HEK293 (cell line): ENCODE results near the gene HIVEP2.
A peak's percentile ranks its signal among the peaks of the same experiment; 100 is the strongest.

Source experiments
- ELK4 ChIP-seq: IDR thresholded peaks from 2 replicates; pipeline ENCODE4 v1.6.1; 2011; ENCODE audit warnings: mild to moderate bottlenecking, low read depth, low read length, borderline replicate concordance
- GFI1B ChIP-seq: fragments of 450-650 bp; formaldehyde crosslinking; IDR thresholded peaks from 2 replicates; pipeline ENCODE4 v1.5.1; 2016; ENCODE audit warnings: missing biosample characterization, missing genetic modification characterization
- GLI4 ChIP-seq: fragments of 450-650 bp; formaldehyde crosslinking; IDR thresholded peaks from 2 replicates; pipeline ENCODE4 v1.5.1; 2016; ENCODE audit warnings: missing biosample characterization, missing genetic modification characterization
- PBX3 ChIP-seq: sonication (generic); formaldehyde crosslinking; IDR thresholded peaks from 2 replicates; pipeline ENCODE4 v1.8.1; 2022; ENCODE audit warnings: mild to moderate bottlenecking, moderate library complexity, missing genetic modification reagents
- PRDM1 ChIP-seq: fragments of 450-650 bp; formaldehyde crosslinking; IDR thresholded peaks from 2 replicates; pipeline ENCODE4; 2016; ENCODE audit warnings: missing biosample characterization, missing genetic modification characterization
- RBAK ChIP-seq: fragments of 450-650 bp; formaldehyde crosslinking; IDR thresholded peaks from 2 replicates; pipeline ENCODE4 v1.5.1; 2016; ENCODE audit warnings: missing biosample characterization, missing genetic modification characterization
- SALL2 ChIP-seq: fragments of 450-650 bp; formaldehyde crosslinking; IDR thresholded peaks from 2 replicates; pipeline ENCODE4 v1.5.0; 2017; ENCODE audit warnings: missing biosample characterization, mild to moderate bottlenecking, missing genetic modification characterization, borderline replicate concordance
- SCRT2 ChIP-seq: fragments of 450-650 bp; formaldehyde crosslinking; IDR thresholded peaks from 2 replicates; pipeline ENCODE4 v1.5.1; 2016; ENCODE audit warnings: missing biosample characterization, missing genetic modification characterization
- ZBTB21 ChIP-seq: fragments of 450-650 bp; formaldehyde crosslinking; IDR thresholded peaks from 2 replicates; pipeline ENCODE4 v1.5.1; 2017; ENCODE audit warnings: missing biosample characterization, missing genetic modification characterization
- ZBTB7A ChIP-seq: fragments of 450-650 bp; formaldehyde crosslinking; IDR thresholded peaks from 2 replicates; pipeline ENCODE4 v1.5.1; 2016; ENCODE audit warnings: low read depth, missing biosample characterization, missing genetic modification characterization
- ZBTB8A ChIP-seq: fragments of 450-650 bp; formaldehyde crosslinking; IDR thresholded peaks from 2 replicates; pipeline ENCODE4 v1.5.1; 2016; ENCODE audit warnings: missing biosample characterization, missing genetic modification characterization
- ZEB2 ChIP-seq: fragments of 450-650 bp; formaldehyde crosslinking; IDR thresholded peaks from 2 replicates; pipeline ENCODE4 v1.5.1; 2016; ENCODE audit warnings: missing biosample characterization, missing genetic modification characterization
- ZNF140 ChIP-seq: fragments of 450-650 bp; formaldehyde crosslinking; IDR thresholded peaks from 2 replicates; pipeline ENCODE4 v1.5.1; 2016; ENCODE audit warnings: missing biosample characterization, missing genetic modification characterization
- ZNF148 ChIP-seq: fragments of 450-650 bp; formaldehyde crosslinking; IDR thresholded peaks from 2 replicates; pipeline ENCODE4 v1.5.0; 2017; ENCODE audit warnings: missing biosample characterization, missing genetic modification characterization, borderline replicate concordance
- ZNF169 ChIP-seq: fragments of 450-650 bp; formaldehyde crosslinking; IDR thresholded peaks from 2 replicates; pipeline ENCODE4 v1.5.1; 2016; ENCODE audit warnings: missing biosample characterization, missing genetic modification characterization
- ZNF223 ChIP-seq: fragments of 450-650 bp; formaldehyde crosslinking; IDR thresholded peaks from 2 replicates; pipeline ENCODE4 v1.5.1; 2016; ENCODE audit warnings: missing biosample characterization, missing genetic modification characterization
- ZNF26 ChIP-seq: fragments of 450-650 bp; formaldehyde crosslinking; IDR thresholded peaks from 2 replicates; pipeline ENCODE4 v1.5.1; 2016; ENCODE audit warnings: missing biosample characterization, missing genetic modification characterization
- ZNF292 ChIP-seq: fragments of 450-650 bp; formaldehyde crosslinking; IDR thresholded peaks from 2 replicates; pipeline ENCODE4 v1.5.1; 2016; ENCODE audit warnings: low read depth, missing biosample characterization, missing genetic modification characterization, borderline replicate concordance
- ZNF302 ChIP-seq: fragments of 450-650 bp; formaldehyde crosslinking; IDR thresholded peaks from 2 replicates; pipeline ENCODE4 v1.5.1; 2016; ENCODE audit warnings: missing biosample characterization, missing genetic modification characterization, low read depth
- ZNF37A ChIP-seq: fragments of 450-650 bp; IDR thresholded peaks from 2 replicates; pipeline ENCODE4 v1.5.1; 2018; ENCODE audit warnings: missing biosample characterization, missing genetic modification characterization
- ZNF416 ChIP-seq: fragments of 450-650 bp; formaldehyde crosslinking; IDR thresholded peaks from 2 replicates; pipeline ENCODE4 v1.5.1; 2016; ENCODE audit warnings: missing biosample characterization, missing genetic modification characterization
- ZNF510 ChIP-seq: fragments of 450-650 bp; formaldehyde crosslinking; IDR thresholded peaks from 2 replicates; pipeline ENCODE4 v1.5.1; 2018; ENCODE audit warnings: mild to moderate bottlenecking, missing genetic modification characterization, missing biosample characterization; ENCODE audit not compliant: insufficient replicate concordance
- ZNF514 ChIP-seq: fragments of 450-650 bp; formaldehyde crosslinking; IDR thresholded peaks from 2 replicates; pipeline ENCODE4 v1.5.1; 2016; ENCODE audit warnings: missing biosample characterization, missing genetic modification characterization
- ZNF530 ChIP-seq: fragments of 450-650 bp; formaldehyde crosslinking; IDR thresholded peaks from 2 replicates; pipeline ENCODE4 v1.5.1; 2016; ENCODE audit warnings: low read depth, missing biosample characterization, missing genetic modification characterization
- ZNF544 ChIP-seq: fragments of 450-650 bp; formaldehyde crosslinking; IDR thresholded peaks from 2 replicates; pipeline ENCODE4 v1.5.0; 2017; ENCODE audit warnings: missing biosample characterization, missing genetic modification characterization
- ZNF704 ChIP-seq: fragments of 450-650 bp; formaldehyde crosslinking; IDR thresholded peaks from 2 replicates; pipeline ENCODE4 v1.5.1; 2016; ENCODE audit warnings: missing biosample characterization, missing genetic modification characterization
- ZNF785 ChIP-seq: fragments of 450-650 bp; formaldehyde crosslinking; IDR thresholded peaks from 2 replicates; pipeline ENCODE4 v1.5.1; 2016; ENCODE audit warnings: missing biosample characterization, missing genetic modification characterization
- ZSCAN4 ChIP-seq: fragments of 450-650 bp; formaldehyde crosslinking; IDR thresholded peaks from 2 replicates; pipeline ENCODE4 v1.5.1; 2017; ENCODE audit warnings: missing biosample characterization, missing genetic modification characterization
- ZSCAN5A ChIP-seq: fragments of 450-650 bp; formaldehyde crosslinking; IDR thresholded peaks from 2 replicates; pipeline ENCODE4 v1.5.1; 2016; ENCODE audit warnings: missing biosample characterization, missing genetic modification characterization

HIVEP2 gene

GRCh38 chr6:142946181-142946923 is 1.4 kb upstream of the HIVEP2 start (continued):
- TF ChIP-seq ZNF302 (no peak), ZSCAN5A (tag by site-specific recombination) (0 out of 2 replicates have a peak, but pooled peaks have one; percentile 15), ZNF544 (tag by site-specific recombination) (no peak), RBAK (tag by site-specific recombination) (no peak), PBX3 (CRISPR knock-in tag) (no peak), ZNF416 (tag by site-specific recombination) (no peak), ZNF510 (tag by site-specific recombination) (no peak), ZNF169 (tag by site-specific recombination) (no peak), ZNF223 (tag by site-specific recombination) (no peak), ZNF704 (no peak), ZNF26 (tag by site-specific recombination) (no peak), ELK4 (no peak), ZNF514 (no peak), SCRT2 (no peak), ZSCAN4 (tag by site-specific recombination) (no peak; the same call in 1 of the 2 replicates), ZNF785 (tag by site-specific recombination) (no peak), ZNF140 (no peak), ZNF148 (tag by site-specific recombination) (no peak), PRDM1 (tag by site-specific recombination) (no peak), ZBTB21 (tag by site-specific recombination) (peak; percentile 91), SALL2 (tag by site-specific recombination) (no peak), ZBTB7A (tag by site-specific recombination) (no peak), ZNF292 (tag by site-specific recombination) (no peak), ZBTB8A (peak; percentile 13; the same call in 1 of the 2 replicates), ZEB2 (peak; percentile 65; the same call in 1 of the 2 replicates), ZNF37A (tag by site-specific recombination) (no peak), ZNF530 (tag by site-specific recombination) (no peak), GLI4 (tag by site-specific recombination) (no peak; the same call in 1 of the 2 replicates), GFI1B (no peak)
